Stimulated activated CD8-positive, alpha-beta memory T cell treated with anti-CD3 and anti-CD28 coated beads, Interleukin-4, amount 100 ng/mL, for 4 hours (primary cell): Measurements from ENCODE around the gene BFSP2.

Experiments used
- DNase-seq, 2 donors: peaks; one replicate each; pipeline ENCODE4 v3.0.0-alpha.2; 2020; ENCODE audit warnings: low read depth in 2 of 2, low spot score in 1 of 2

The BFSP2 gene

GRCh38 chr3:133383175-133383574 lies 16.7 kb upstream of the BFSP2 start:
- no peak for DNase-seq

- DNase-seq: no peak
These were observed 16.1 kb upstream of the BFSP2 start for GRCh38 chr3:133383741-133384140.

- DNase-seq: no peak
These were observed 15.4 kb upstream of the BFSP2 start for GRCh38 chr3:133384331-133385027.

GRCh38 chr3:133386876-133387275 lies 13.0 kb upstream of the BFSP2 start:
- DNase-seq: no peak

- no peak for DNase-seq
These were observed 12.5 kb upstream of the BFSP2 start for GRCh38 chr3:133387341-133387740.

GRCh38 chr3:133388696-133389395 lies 11.0 kb upstream of the BFSP2 start:
- DNase-seq: no peak

GRCh38 chr3:133390715-133391114 lies 9.1 kb upstream of the BFSP2 start:
- DNase-seq: no peak

GRCh38 chr3:133393204-133393603 lies 6.7 kb upstream of the BFSP2 start:
- DNase-seq: no peak

- DNase-seq: no peak
These were observed 6.0 kb upstream of the BFSP2 start for GRCh38 chr3:133393691-133394474.

- no peak for DNase-seq
These were observed 5.1 kb upstream of the BFSP2 start for GRCh38 chr3:133394561-133395311.

GRCh38 chr3:133396906-133397305 lies 3.0 kb upstream of the BFSP2 start:
- no peak for DNase-seq

- DNase-seq: no peak
These were observed 1.7 kb downstream of the BFSP2 start for GRCh38 chr3:133401374-133402135.

GRCh38 chr3:133404920-133405319 lies 5.1 kb downstream of the BFSP2 start:
- DNase-seq: no peak

- no peak for DNase-seq
These were observed 8.5 kb downstream of the BFSP2 start for GRCh38 chr3:133408366-133408765.

GRCh38 chr3:133408961-133409360 lies 9.1 kb downstream of the BFSP2 start:
- DNase-seq: no peak

GRCh38 chr3:133410191-133410892 lies 10.5 kb downstream of the BFSP2 start:
- DNase-seq: no peak

GRCh38 chr3:133412183-133413132 lies 12.6 kb downstream of the BFSP2 start:
- no peak for DNase-seq

GRCh38 chr3:133413161-133414020 lies 13.5 kb downstream of the BFSP2 start:
- no peak for DNase-seq
